ENCODE data around the gene EPHA6. TPM values are rescaled to one million over a fixed set of nuclear protein-coding genes. Genes with fewer than 3 reads are reported as not detected.

Gene EPHA6
- total RNA-seq, 1 donor from 2014 or later, result 16.5 TPM

DNA sequence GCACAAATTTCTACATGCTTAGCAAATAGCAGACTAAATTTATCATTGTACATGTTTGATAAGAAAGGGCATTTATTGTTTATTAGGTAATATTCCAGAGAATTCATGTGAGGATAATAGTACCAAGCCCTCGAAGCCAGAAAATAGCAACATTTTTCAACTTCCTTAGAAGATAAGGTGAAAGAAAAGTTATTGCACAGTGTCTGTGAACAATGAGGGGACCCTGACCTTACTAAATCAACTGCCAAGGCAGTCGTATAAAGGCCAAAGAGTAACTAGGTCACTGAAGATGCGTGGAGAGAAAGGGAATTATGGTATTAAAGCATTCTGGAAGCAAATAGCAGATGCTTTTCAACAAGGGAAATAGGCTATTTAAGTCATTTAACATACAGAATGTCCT, 929.9 kb downstream of the EPHA6 start:
- Mint-ChIP-seq H3K27ac (no peak overlapping the region), H3K4me1 (ENCODE audit: low read depth) (no peaks in the 10 kb centered on the region), H3K4me3 (ENCODE audit: low read depth) (no peak overlapping the region), H3K27me3 (no peaks in the 10 kb centered on the region), H3K36me3 (ENCODE audit: insufficient read depth) (no peaks in the 10 kb centered on the region), H3K9me3 (ENCODE audit: low read depth) (no peaks in the 10 kb centered on the region)
- TF ChIP-seq, protein P1, sequence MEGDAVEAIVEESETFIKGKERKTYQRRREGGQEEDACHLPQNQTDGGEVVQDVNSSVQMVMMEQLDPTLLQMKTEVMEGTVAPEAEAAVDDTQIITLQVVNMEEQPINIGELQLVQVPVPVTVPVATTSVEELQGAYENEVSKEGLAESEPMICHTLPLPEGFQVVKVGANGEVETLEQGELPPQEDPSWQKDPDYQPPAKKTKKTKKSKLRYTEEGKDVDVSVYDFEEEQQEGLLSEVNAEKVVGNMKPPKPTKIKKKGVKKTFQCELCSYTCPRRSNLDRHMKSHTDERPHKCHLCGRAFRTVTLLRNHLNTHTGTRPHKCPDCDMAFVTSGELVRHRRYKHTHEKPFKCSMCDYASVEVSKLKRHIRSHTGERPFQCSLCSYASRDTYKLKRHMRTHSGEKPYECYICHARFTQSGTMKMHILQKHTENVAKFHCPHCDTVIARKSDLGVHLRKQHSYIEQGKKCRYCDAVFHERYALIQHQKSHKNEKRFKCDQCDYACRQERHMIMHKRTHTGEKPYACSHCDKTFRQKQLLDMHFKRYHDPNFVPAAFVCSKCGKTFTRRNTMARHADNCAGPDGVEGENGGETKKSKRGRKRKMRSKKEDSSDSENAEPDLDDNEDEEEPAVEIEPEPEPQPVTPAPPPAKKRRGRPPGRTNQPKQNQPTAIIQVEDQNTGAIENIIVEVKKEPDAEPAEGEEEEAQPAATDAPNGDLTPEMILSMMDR (IDR thresholded peaks at IDR 0.05; ENCODE audit: unreplicated experiment), result no peak
- no peak for DNase-seq (ENCODE audit: low spot score, unreplicated experiment)

DNA sequence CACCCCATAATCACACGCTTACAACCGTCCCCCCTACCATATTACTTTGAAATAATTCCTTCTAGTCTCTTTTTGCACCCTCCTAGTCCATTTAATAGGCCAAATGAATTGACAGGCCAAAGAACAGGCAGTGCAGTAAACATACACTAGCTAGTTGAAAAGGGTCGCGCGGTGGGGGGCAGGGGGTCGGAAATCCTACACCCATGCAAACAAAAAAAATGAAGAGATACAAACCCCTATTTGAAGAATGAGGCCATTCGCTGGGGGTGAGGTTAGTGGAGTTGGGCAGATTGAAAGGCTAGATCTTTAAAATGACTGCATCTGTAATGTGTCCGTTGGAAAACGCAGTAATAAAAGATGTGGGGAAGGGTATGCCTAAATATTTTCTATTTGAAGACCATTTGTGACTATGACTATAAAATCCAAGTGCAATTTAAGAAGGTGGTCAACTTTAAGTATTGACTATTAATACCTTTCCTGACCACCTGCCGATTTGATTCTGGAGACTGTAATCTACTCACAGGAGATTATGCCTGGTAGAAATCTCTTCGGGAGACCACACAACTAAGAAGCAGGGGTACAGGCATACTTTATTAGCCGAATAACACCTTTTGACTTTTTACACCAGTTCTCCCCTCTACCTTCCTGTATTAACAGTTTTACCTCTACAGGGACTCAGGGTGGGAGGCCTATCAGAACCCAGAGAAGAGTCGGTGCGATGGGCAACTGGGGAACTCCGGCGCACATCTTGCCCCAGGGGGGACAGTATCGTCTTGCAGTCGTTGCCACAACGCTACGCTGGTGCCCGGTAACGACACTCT, 949.4 kb downstream of the EPHA6 start:
- H3K4me1 Mint-ChIP-seq (ENCODE audit: low read depth), result peaks cover 22% of the 10 kb centered on the region
- H3K4me3 Mint-ChIP-seq (ENCODE audit: low read depth), result peak overlapping the region; percentile 99
- DNase-seq (ENCODE audit: low spot score, unreplicated experiment), result no peak
- no peaks in the 10 kb centered on the region for H3K36me3 Mint-ChIP-seq (ENCODE audit: insufficient read depth)
- no peaks in the 10 kb centered on the region for H3K9me3 Mint-ChIP-seq (ENCODE audit: low read depth)
- TF ChIP-seq, protein P1 (IDR thresholded peaks at IDR 0.05; ENCODE audit: unreplicated experiment), result no peak
- H3K27ac Mint-ChIP-seq, result peak overlapping the region; percentile 98
- no peaks in the 10 kb centered on the region for H3K27me3 Mint-ChIP-seq

DNA sequence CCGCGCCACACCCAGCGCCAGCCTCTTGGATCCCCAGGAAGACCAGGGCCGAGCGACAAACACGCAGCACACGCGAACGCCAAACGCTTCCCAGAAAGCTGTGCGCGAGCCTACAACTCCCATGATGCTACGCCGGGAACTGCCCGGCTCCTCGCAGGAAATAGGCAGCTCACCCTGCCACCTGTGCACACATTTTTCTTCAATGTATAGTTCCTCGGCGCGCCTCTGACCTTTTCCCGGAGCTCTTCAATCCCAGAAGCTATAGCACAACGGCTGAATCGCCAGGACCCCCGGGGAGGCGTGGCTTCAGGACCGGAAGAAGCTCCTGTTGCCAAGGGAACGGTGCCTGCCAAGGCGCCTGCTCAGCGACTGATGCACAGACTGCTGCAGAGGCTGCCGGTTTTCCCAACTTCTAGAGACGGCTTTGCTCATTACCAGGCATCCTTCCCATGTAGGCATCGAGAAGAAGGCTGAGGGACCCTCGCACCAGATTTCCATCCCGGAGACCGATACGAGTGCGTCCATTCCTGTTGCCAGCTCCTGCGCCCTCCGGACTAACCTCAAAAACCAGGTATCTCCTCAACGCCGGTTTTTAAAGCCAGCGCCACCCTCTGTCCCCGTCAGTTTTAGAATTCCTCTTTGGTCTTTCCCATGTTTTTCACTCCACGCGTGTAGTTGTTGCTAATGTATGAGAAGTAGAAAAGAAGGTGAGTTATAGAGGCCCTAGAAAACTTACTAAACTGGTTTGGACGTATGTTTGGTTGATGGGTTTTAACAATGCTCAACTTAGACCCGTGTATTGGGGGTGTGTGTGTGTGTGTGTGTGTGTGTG, 950.2 kb downstream of the EPHA6 start, which contains the start of gene ARL6:
TSS of gene ARL6 (plus strand) at position 352 of the 832 bp plus-strand sequence. CDS start 3,350 bp downstream, outside the sequence.
- H3K9me3 Mint-ChIP-seq (ENCODE audit: low read depth), result peaks cover 2% of the 10 kb centered on the region
- DNase-seq (ENCODE audit: low spot score, unreplicated experiment), result peak; percentile 62
- peaks cover 3% of the 10 kb centered on the region for H3K36me3 Mint-ChIP-seq (ENCODE audit: insufficient read depth)
- no peaks in the 10 kb centered on the region for H3K27me3 Mint-ChIP-seq
- peak within 1 kb of the TSS; percentile 98 for H3K27ac Mint-ChIP-seq
- TF ChIP-seq, protein P1 (IDR thresholded peaks at IDR 0.05; ENCODE audit: unreplicated experiment), result peak; percentile 11
- H3K4me3 Mint-ChIP-seq (ENCODE audit: low read depth), result peak within 1 kb of the TSS; percentile 99
- H3K4me1 Mint-ChIP-seq (ENCODE audit: low read depth), result peaks cover 22% of the 10 kb centered on the region

DNA sequence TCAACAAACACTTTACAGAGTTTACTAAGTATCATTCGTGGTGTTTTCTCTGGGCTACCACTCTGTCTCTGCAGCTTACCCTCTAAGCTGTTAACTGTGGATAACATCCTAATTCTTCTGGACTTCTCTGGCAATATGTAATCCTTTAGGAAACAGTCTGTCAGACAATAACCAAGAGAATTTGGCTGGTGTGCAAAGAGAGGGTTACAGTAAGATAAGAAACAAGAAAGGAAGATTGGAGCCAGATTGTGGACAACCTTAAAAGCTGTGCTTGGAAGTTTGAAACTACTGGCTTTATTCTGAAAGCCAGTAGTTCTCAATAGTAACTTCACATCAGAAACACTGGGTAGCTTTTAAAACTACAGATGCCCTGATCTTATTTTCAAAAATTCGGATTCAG, 950.9 kb downstream of the EPHA6 start:
- Mint-ChIP-seq H3K36me3 (ENCODE audit: insufficient read depth) (peaks cover 11% of the 10 kb centered on the region), H3K9me3 (ENCODE audit: low read depth) (peaks cover 8% of the 10 kb centered on the region), H3K4me1 (ENCODE audit: low read depth) (peaks cover 22% of the 10 kb centered on the region), H3K4me3 (ENCODE audit: low read depth) (peak overlapping the region; percentile 99), H3K27me3 (no peaks in the 10 kb centered on the region), H3K27ac (peak overlapping the region; percentile 47)
- TF ChIP-seq, protein P1 (IDR thresholded peaks at IDR 0.05; ENCODE audit: unreplicated experiment), result no peak
- DNase-seq (ENCODE audit: low spot score, unreplicated experiment), result no peak

DNA sequence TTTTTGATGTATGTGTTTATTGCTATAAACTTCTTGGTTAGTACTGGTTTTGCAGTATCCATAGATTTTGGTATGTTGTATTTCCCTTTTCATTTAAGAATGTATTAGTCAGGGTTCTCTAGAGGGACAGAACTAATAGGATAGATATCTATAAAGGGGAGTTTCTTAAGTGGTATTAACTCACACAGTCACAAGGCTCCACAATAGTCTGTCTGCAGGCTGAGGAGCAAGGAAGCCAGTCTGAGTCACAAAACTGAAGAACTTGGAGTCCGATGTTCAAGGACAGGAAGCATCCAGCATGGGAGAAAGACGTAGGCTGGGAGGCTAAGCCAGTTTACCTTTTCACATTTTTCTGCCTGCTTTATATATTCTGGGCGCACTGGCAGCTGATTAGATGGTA, 958.5 kb downstream of the EPHA6 start:
- no peak for DNase-seq (ENCODE audit: low spot score, unreplicated experiment)
- Mint-ChIP-seq H3K36me3 (ENCODE audit: insufficient read depth) (peaks cover 52% of the 10 kb centered on the region), H3K27ac (no peak overlapping the region), H3K4me3 (ENCODE audit: low read depth) (no peak overlapping the region), H3K27me3 (no peaks in the 10 kb centered on the region), H3K4me1 (ENCODE audit: low read depth) (peaks cover 4% of the 10 kb centered on the region), H3K9me3 (ENCODE audit: low read depth) (peaks cover 28% of the 10 kb centered on the region)
- TF ChIP-seq, protein P1 (IDR thresholded peaks at IDR 0.05; ENCODE audit: unreplicated experiment), result no peak

All from progenitor cell of endocrine pancreas (in vitro differentiated cells).